ENCODE measurements around the gene ZWILCH.

ZWILCH gene

GRCh38 chr15:66476535-66476934, 28.6 kb upstream of the ZWILCH start:
- Histone ChIP-seq H3K27ac (no peak overlapping the region), H3K36me3 (peaks cover 20% of the 10 kb centered on the region), H3K4me1 (ENCODE audit: control insufficient read depth in 1 of 2, insufficient read depth in 1 of 2, low read depth in 1 of 2, low read length in 1 of 2) (no peaks in the 10 kb centered on the region), H3K27me3 (no peaks in the 10 kb centered on the region), H3K4me3 (ENCODE audit: low read depth in 1 of 2, low read length in 1 of 2) (no peak overlapping the region), H3K9me3 (no peaks in the 10 kb centered on the region)
- no peak for TF ChIP-seq CTCF (IDR thresholded peaks at IDR 0.05)

- no peaks in the 10 kb centered on the region for H3K9me3 ChIP-seq
- no peak overlapping the region for H3K27ac ChIP-seq
- TF ChIP-seq CTCF (IDR thresholded peaks at IDR 0.05), result no peak
- peaks cover 25% of the 10 kb centered on the region for H3K36me3 ChIP-seq
- no peak overlapping the region for H3K4me3 ChIP-seq (ENCODE audit: low read depth in 1 of 2, low read length in 1 of 2)
- H3K27me3 ChIP-seq, result no peaks in the 10 kb centered on the region
- no peaks in the 10 kb centered on the region for H3K4me1 ChIP-seq (ENCODE audit: control insufficient read depth in 1 of 2, insufficient read depth in 1 of 2, low read depth in 1 of 2, low read length in 1 of 2)
Measured at GRCh38 chr15:66477011-66477410, 28.1 kb upstream of the ZWILCH start.

GRCh38 chr15:66480267-66480666, 24.9 kb upstream of the ZWILCH start:
- Histone ChIP-seq H3K9me3 (no peaks in the 10 kb centered on the region), H3K4me1 (ENCODE audit: control insufficient read depth in 1 of 2, insufficient read depth in 1 of 2, low read depth in 1 of 2, low read length in 1 of 2) (peaks cover 6 to 8% of the 10 kb centered on the region in 2 experiments), H3K36me3 (peaks cover 46% of the 10 kb centered on the region), H3K27ac (no peak overlapping the region), H3K4me3 (ENCODE audit: low read depth in 1 of 2, low read length in 1 of 2) (no peak overlapping the region), H3K27me3 (no peaks in the 10 kb centered on the region)
- no peak for TF ChIP-seq CTCF (IDR thresholded peaks at IDR 0.05)

GRCh38 chr15:66481107-66481856, 23.8 kb upstream of the ZWILCH start:
- no peak overlapping the region for H3K27ac ChIP-seq
- H3K4me1 ChIP-seq (ENCODE audit: control insufficient read depth in 1 of 2, insufficient read depth in 1 of 2, low read depth in 1 of 2, low read length in 1 of 2), result peaks cover 6 to 8% of the 10 kb centered on the region in 2 experiments
- no peaks in the 10 kb centered on the region for H3K9me3 ChIP-seq
- H3K36me3 ChIP-seq, result peaks cover 53% of the 10 kb centered on the region
- no peak overlapping the region for H3K4me3 ChIP-seq (ENCODE audit: low read depth in 1 of 2, low read length in 1 of 2)
- no peak for TF ChIP-seq CTCF (IDR thresholded peaks at IDR 0.05)
- no peaks in the 10 kb centered on the region for H3K27me3 ChIP-seq

- Histone ChIP-seq H3K27ac (peak overlapping the region; percentile 47), H3K4me3 (ENCODE audit: low read depth in 1 of 2, low read length in 1 of 2) (no peak overlapping the region), H3K4me1 (ENCODE audit: control insufficient read depth in 1 of 2, insufficient read depth in 1 of 2, low read depth in 1 of 2, low read length in 1 of 2) (peaks cover 6 to 8% of the 10 kb centered on the region in 2 experiments), H3K27me3 (no peaks in the 10 kb centered on the region), H3K36me3 (peaks cover 61% of the 10 kb centered on the region), H3K9me3 (no peaks in the 10 kb centered on the region)
- no peak for TF ChIP-seq CTCF (IDR thresholded peaks at IDR 0.05)
Measured at GRCh38 chr15:66482539-66482938, 22.6 kb upstream of the ZWILCH start.
